Measurements from ENCODE around the gene RAB8A. TPM values are rescaled to one million over a fixed set of nuclear protein-coding genes. Genes with fewer than 3 reads are reported as not detected.

The RAB8A gene
- total RNA-seq, 1 donor: 99.9 TPM

- no peak for DNase-seq (ENCODE audit: low read depth)
- TF ChIP-seq, protein P1, sequence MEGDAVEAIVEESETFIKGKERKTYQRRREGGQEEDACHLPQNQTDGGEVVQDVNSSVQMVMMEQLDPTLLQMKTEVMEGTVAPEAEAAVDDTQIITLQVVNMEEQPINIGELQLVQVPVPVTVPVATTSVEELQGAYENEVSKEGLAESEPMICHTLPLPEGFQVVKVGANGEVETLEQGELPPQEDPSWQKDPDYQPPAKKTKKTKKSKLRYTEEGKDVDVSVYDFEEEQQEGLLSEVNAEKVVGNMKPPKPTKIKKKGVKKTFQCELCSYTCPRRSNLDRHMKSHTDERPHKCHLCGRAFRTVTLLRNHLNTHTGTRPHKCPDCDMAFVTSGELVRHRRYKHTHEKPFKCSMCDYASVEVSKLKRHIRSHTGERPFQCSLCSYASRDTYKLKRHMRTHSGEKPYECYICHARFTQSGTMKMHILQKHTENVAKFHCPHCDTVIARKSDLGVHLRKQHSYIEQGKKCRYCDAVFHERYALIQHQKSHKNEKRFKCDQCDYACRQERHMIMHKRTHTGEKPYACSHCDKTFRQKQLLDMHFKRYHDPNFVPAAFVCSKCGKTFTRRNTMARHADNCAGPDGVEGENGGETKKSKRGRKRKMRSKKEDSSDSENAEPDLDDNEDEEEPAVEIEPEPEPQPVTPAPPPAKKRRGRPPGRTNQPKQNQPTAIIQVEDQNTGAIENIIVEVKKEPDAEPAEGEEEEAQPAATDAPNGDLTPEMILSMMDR (IDR thresholded peaks at IDR 0.05; ENCODE audit: insufficient read depth, low read length): no peak
- no peak overlapping the region for H3K4me3 ChIP-seq (ENCODE audit: low read depth, low read length)
Measured at GRCh38 chr19:16089010-16089846, 22.5 kb upstream of the RAB8A start.

GRCh38 chr19:16091546-16092475 is 19.9 kb upstream of the RAB8A start:
- TF ChIP-seq, protein P1 (IDR thresholded peaks at IDR 0.05; ENCODE audit: insufficient read depth, low read length): no peak

DNA sequence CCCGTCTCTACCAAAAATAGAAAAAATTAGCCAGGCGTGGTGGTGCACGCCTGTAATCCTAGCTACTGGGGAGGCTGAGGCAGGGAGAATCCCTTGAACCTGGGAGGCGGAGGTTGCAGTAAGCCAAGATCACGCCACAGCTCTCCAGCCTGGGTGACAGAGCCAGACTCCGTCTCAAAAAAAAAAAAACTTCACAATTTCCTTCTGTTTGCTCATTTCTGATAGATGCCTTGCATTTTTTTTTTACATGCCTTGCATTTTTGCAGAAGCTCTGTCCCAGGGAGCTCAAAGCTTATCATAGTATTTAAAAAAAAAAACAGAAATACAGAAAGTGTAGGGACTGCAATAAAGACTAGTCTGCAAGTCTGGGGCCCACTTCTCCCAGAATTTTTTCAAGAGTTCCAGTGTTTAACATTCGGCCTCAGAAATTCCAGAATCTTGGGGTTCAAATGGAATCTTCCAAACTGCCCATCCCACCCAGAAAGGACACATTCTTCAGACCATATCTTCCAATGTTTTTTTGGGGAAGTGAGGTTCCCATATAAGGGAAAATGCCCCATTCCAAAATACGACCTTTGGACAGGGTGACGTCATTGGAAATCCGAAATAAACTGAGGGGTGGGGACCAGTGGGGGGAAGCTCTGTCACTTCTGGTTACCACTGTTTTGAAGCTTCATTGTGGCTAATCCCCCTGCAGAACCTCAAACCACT is 17.2 kb upstream of the RAB8A start:
- H3K4me3 ChIP-seq (ENCODE audit: low read depth, low read length): no peak overlapping the region
- TF ChIP-seq, protein P1 (IDR thresholded peaks at IDR 0.05; ENCODE audit: insufficient read depth, low read length): no peak
- no peak for DNase-seq (ENCODE audit: low read depth)

More at GRCh38 chr19:16091546-16092475, 19.9 kb upstream of the RAB8A start:
- H3K4me3 ChIP-seq (ENCODE audit: low read depth, low read length): no peak overlapping the region
- DNase-seq (ENCODE audit: low read depth): no peak

GRCh38 chr19:16095071-16095571 is 16.6 kb upstream of the RAB8A start:
- TF ChIP-seq, protein P1 (IDR thresholded peaks at IDR 0.05; ENCODE audit: insufficient read depth, low read length): no peak
- no peak for DNase-seq (ENCODE audit: low read depth)
- no peak overlapping the region for H3K4me3 ChIP-seq (ENCODE audit: low read depth, low read length)

GRCh38 chr19:16096280-16096855 is 15.3 kb upstream of the RAB8A start:
- TF ChIP-seq, protein P1 (IDR thresholded peaks at IDR 0.05; ENCODE audit: insufficient read depth, low read length): no peak
- no peak overlapping the region for H3K4me3 ChIP-seq (ENCODE audit: low read depth, low read length)
- DNase-seq (ENCODE audit: low read depth): no peak

DNA sequence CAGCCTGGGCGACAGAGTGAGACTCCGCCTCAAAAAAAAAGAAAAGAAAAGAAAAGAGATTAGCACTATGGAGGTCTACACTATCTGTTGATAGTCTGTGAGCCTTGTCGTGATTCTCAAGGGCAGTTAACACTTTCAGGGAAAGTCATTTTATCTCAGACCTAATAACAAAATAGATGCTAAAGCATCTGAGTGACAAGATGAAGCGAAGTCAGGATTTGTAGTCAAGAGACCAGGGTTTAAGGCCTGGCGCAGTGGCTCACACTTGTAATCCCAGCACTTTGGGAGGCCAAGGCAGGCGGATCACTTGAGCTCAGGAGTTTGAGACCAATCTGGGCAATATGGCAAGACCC is 13.3 kb upstream of the RAB8A start:
- TF ChIP-seq, protein P1 (IDR thresholded peaks at IDR 0.05; ENCODE audit: insufficient read depth, low read length): no peak
- H3K4me3 ChIP-seq (ENCODE audit: low read depth, low read length): no peak overlapping the region
- no peak for DNase-seq (ENCODE audit: low read depth)
